Activated CD4-positive, alpha-beta T cell treated with anti-CD3 and anti-CD28 coated beads, Interleukin-2, amount 50 U/mL, for 4 hours (primary cell): ENCODE results near the gene GJA4.
"Not testable (repeated sequence)": the region's sequence is repeated elsewhere in the genome, so short reads cannot be mapped to it uniquely, and the experiment has no call there.

ENCODE experiments used
- DNase-seq, 2 experiments: peaks; one replicate each; pipeline ENCODE4 v3.0.0-alpha.2; 2020

GJA4 gene

GRCh38 chr1:34794001-34794789, 1.4 kb downstream of the GJA4 start:
- no peak for DNase-seq

GRCh38 chr1:34794790-34795180, 2.0 kb downstream of the GJA4 start:
- no peak for DNase-seq

- no peak for DNase-seq
Measured at GRCh38 chr1:34795916-34796315, 3.1 kb downstream of the GJA4 start.

GRCh38 chr1:34796990-34797389, 4.2 kb downstream of the GJA4 start:
- DNase-seq = no peak

GRCh38 chr1:34800214-34800613, 7.4 kb downstream of the GJA4 start:
- DNase-seq = no peak

- DNase-seq = no peak
Measured at GRCh38 chr1:34803770-34804169, 11.0 kb downstream of the GJA4 start.

- no peak for DNase-seq
Measured at GRCh38 chr1:34806396-34806795, 13.6 kb downstream of the GJA4 start.

GRCh38 chr1:34808051-34808810, 15.4 kb downstream of the GJA4 start:
- DNase-seq = no peak

- DNase-seq = not testable (repeated sequence)
Measured at GRCh38 chr1:34810781-34811180, 18.0 kb downstream of the GJA4 start.

- no peak for DNase-seq
Measured at GRCh38 chr1:34816332-34816731, 23.5 kb downstream of the GJA4 start.

- no peak for DNase-seq
Measured at GRCh38 chr1:34816778-34817177, 24.0 kb downstream of the GJA4 start.

- not testable (repeated sequence) for DNase-seq
Measured at GRCh38 chr1:34818862-34819261, 26.1 kb downstream of the GJA4 start.

GRCh38 chr1:34822202-34822601, 29.4 kb downstream of the GJA4 start:
- DNase-seq = no peak

GRCh38 chr1:34824817-34825454, 32.1 kb downstream of the GJA4 start:
- DNase-seq = no peak

- no peak for DNase-seq
Measured at GRCh38 chr1:34825455-34826091, 32.8 kb downstream of the GJA4 start.

GRCh38 chr1:34827341-34827941, 34.6 kb downstream of the GJA4 start:
- no peak for DNase-seq

- DNase-seq = no peak
Measured at GRCh38 chr1:34828611-34829010, 35.8 kb downstream of the GJA4 start.

GRCh38 chr1:34829250-34829649, 36.5 kb downstream of the GJA4 start:
- no peak for DNase-seq

GRCh38 chr1:34831721-34832246, 39.0 kb downstream of the GJA4 start:
- DNase-seq = no peak

- DNase-seq = no peak
Measured at GRCh38 chr1:34833711-34834110, 40.9 kb downstream of the GJA4 start.

GRCh38 chr1:34839526-34840305, 46.9 kb downstream of the GJA4 start:
- DNase-seq = no peak

- DNase-seq = no peak
Measured at GRCh38 chr1:34840426-34840825, 47.6 kb downstream of the GJA4 start.
